Measurements from ENCODE around the gene ACAP3. TPM values are rescaled to one million over a fixed set of nuclear protein-coding genes. Genes with fewer than 3 reads are reported as not detected.
A peak's percentile ranks its signal among the peaks of the same experiment; 100 is the strongest.

ACAP3 gene
- total and polyA plus RNA-seq, 10 donors: 12.6 to 89.7 (median 41.5) TPM

DNA sequence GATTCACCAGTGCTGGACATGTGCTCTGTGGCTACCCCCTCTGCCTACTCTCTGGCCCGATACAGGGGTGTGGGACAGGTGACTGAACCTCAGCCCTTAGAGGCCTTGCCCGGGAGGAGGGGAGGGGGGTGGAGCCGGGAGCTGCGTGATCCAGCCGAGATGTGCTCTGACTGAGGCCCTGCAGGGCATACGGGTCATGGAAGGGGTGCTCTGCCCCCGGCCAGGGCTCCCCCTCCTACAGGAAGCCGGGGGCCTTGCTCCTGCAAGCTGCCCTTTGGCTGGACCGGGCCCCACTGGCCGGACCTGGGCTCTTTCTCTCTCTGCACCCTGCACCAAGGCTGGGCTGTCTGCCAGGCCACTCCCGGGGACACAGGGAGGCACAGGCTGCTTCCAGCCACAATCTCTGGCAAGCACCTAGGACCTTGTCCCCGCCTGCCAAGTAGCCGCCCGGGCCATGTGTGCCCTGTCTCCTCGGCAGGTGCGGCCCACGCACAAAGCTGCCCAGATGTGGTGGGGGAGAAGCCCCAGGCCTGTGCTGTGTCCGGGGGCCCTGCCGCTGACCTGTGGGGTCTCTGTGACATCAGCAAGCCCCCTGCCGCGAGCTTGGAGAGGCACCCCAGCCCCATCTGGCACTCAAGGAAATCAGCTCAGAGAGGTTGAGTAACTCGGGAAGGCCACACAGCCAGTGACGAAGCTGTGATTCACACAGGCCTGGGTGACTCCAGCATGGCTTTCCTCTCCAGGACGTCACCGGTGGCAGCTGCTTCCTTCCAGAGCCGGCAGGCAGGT lies 26.0 kb downstream of the ACAP3 start:
- WGBS, 5 donors: 50 to 73% (median 57%) methylated on average over 8 to 26 of the region's 26 CpGs
- Histone ChIP-seq H3K4me3 (no peak overlapping the region), H3K36me3 (no peaks in the 10 kb centered on the region), H3K9me3 (no peaks in the 10 kb centered on the region), H3K27me3 (replicated peaks in 1 of 7) (peaks cover 0 to 24% (median 0%) of the 10 kb centered on the region in 7 donors), H3K27ac (no peak overlapping the region), H3K4me1 (peaks cover 0 to 10% (median 3%) of the 10 kb centered on the region in 6 donors)
- DNase-seq: no peak
- TF ChIP-seq POLR2A (IDR thresholded peaks at IDR 0.05): no peak
- intact Hi-C loops (cut with DNase I; ENCODE audit: low total_unique reads): no loop called here

DNA sequence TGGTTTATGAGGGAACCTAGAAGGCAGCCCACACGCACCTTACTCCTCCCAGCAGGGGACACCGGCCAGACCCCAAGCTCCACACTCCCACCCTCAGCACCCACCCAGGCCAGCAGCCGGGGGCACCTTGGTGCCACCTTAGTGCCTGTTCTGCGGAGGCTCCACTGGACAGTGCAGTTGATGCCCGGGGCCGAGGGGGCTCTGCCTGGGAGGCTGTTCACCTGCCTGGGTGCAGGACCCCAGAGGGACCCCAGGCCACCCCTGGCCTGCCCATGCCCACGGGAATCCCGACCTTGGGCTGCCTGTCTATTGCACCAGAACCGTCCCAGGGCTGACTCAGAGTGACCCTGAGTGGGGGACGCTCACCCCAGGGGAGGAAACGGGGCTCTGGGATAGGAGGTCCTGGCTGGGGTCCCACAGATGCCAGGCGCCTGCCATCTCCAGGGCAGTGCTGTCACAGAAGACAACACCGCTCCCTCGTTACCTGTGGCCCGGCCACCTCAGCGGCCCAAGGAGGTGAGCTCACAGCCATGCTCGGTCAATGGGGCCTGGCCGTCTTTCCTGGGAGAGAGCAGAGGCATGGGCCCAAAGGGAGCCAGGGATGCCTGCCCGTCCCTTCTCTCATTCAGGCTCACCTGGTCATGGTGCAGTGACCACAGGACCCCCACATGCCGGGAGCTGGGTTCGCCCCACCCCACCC lies 26.8 kb downstream of the ACAP3 start:
- Histone ChIP-seq H3K4me1 (peaks cover 0 to 2% (median 0%) of the 10 kb centered on the region in 6 donors), H3K36me3 (no peaks in the 10 kb centered on the region), H3K9me3 (no peaks in the 10 kb centered on the region), H3K4me3 (no peak overlapping the region), H3K27me3 (replicated peaks in 1 of 7) (peaks cover 0 to 18% (median 0%) of the 10 kb centered on the region in 7 donors), H3K27ac (no peak overlapping the region)
- DNase-seq: peak; percentile 71
- intact Hi-C loops (cut with DNase I; ENCODE audit: low total_unique reads): no loop called here
- WGBS, 5 donors: 78 to 93% (median 92%) methylated on average over 13 to 21 of the region's 21 CpGs
- TF ChIP-seq POLR2A (IDR thresholded peaks at IDR 0.05): no peak
- TF ChIP-seq POLR2AphosphoS5 (IDR thresholded peaks at IDR 0.05): no peak
- TF ChIP-seq, protein P1, sequence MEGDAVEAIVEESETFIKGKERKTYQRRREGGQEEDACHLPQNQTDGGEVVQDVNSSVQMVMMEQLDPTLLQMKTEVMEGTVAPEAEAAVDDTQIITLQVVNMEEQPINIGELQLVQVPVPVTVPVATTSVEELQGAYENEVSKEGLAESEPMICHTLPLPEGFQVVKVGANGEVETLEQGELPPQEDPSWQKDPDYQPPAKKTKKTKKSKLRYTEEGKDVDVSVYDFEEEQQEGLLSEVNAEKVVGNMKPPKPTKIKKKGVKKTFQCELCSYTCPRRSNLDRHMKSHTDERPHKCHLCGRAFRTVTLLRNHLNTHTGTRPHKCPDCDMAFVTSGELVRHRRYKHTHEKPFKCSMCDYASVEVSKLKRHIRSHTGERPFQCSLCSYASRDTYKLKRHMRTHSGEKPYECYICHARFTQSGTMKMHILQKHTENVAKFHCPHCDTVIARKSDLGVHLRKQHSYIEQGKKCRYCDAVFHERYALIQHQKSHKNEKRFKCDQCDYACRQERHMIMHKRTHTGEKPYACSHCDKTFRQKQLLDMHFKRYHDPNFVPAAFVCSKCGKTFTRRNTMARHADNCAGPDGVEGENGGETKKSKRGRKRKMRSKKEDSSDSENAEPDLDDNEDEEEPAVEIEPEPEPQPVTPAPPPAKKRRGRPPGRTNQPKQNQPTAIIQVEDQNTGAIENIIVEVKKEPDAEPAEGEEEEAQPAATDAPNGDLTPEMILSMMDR (IDR thresholded peaks at IDR 0.05 in 8 of 11, conservative IDR thresholded peaks at IDR 0.05 in 3 of 11): no peak

DNA sequence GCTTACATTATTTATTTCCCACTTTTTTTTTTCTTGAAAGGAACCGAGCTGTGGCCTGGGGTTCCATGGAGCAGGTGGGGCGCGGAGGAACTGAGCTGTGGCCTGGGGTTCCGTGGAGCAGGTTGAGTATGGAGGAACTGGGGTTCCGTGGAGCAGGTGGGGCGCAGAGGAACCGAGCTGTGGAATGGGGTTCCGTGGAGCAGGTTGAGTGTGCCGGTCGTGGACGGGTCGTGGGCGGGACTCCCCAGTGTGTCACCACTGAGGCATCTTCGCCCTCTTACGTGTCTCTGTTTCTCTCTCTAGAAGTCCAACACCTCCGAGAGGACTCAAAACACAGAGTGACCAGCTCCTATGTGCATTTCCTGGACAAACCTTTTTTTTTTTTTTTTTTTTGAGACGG lies 28.7 kb downstream of the ACAP3 start:
- no peak for DNase-seq
- Histone ChIP-seq H3K36me3 (no peaks in the 10 kb centered on the region), H3K27ac (no peak overlapping the region), H3K4me1 (peaks cover 0 to 15% (median 10%) of the 10 kb centered on the region in 6 donors), H3K27me3 (replicated peaks in 1 of 7) (peaks cover 0 to 4% (median 0%) of the 10 kb centered on the region in 7 donors), H3K9me3 (no peaks in the 10 kb centered on the region), H3K4me3 (no peak overlapping the region)
- intact Hi-C loops (cut with DNase I; ENCODE audit: low total_unique reads): no loop called here
- 89 to 96% (median 94%) methylated on average over 16 to 17 of the region's 17 CpGs for WGBS, 5 donors
- no peak for TF ChIP-seq POLR2AphosphoS5 (IDR thresholded peaks at IDR 0.05)
- TF ChIP-seq POLR2A (IDR thresholded peaks at IDR 0.05): no peak
- TF ChIP-seq, protein P1 (IDR thresholded peaks at IDR 0.05 in 8 of 11, conservative IDR thresholded peaks at IDR 0.05 in 3 of 11): no peak

DNA sequence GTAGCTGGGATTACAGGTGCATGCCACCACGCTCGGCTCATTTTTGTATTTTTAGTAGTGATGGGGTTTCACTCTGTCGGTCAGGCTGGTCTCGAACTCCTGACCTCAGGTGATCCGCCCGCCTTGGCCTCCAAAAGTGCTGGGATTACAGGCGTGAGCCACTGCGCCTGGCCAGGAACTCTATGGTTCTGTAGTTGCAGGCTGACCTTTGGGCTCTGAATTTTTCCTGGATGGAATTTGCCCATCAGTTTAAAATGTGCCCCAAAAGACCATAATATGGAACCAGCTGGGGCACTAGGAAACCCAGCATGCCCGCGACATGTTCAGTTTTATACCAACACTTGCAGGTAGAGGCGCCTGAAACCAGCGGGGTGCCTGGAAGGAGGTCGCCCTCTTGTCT lies 29.1 kb downstream of the ACAP3 start:
- 91 to 93% (median 92%) methylated on average over 13 of the region's 13 CpGs for WGBS, 5 donors
- Histone ChIP-seq H3K27ac (no peak overlapping the region), H3K4me1 (peaks cover 0 to 16% (median 10%) of the 10 kb centered on the region in 6 donors), H3K36me3 (no peaks in the 10 kb centered on the region), H3K27me3 (replicated peaks in 1 of 7) (peaks cover 0 to 4% (median 0%) of the 10 kb centered on the region in 7 donors), H3K9me3 (no peaks in the 10 kb centered on the region), H3K4me3 (no peak overlapping the region)
- DNase-seq: no peak
- TF ChIP-seq, protein P1 (IDR thresholded peaks at IDR 0.05 in 8 of 11, conservative IDR thresholded peaks at IDR 0.05 in 3 of 11): no peak
- TF ChIP-seq POLR2A (IDR thresholded peaks at IDR 0.05): no peak
- no peak for TF ChIP-seq POLR2AphosphoS5 (IDR thresholded peaks at IDR 0.05)
- intact Hi-C loops (cut with DNase I; ENCODE audit: low total_unique reads): no loop called here
